Tibial artery (tissue), 4 donors: ENCODE measurements around the gene LRFN4.

Experiments used
- DNase-seq, 2 donors: peaks; one replicate each; pipeline ENCODE4 v3.0.0-alpha.2; 2019
- H3K27ac ChIP-seq, 2 donors: fragments of 200-600 bp; sonication (generic) in 1 of 2; 1 replicate in 1 of 2; 2 replicates in 1 of 2; pipeline ENCODE4 v1.5.1; 2018 to 2019; ENCODE audit warnings: mild to moderate bottlenecking in 1 of 2
- H3K27me3 ChIP-seq, 2 donors: fragments of 200-600 bp; sonication (generic) in 1 of 2; one replicate each; pipeline versions ENCODE4 v1.5.1 to v1.6.0; 2016 to 2019
- H3K36me3 ChIP-seq, 3 donors: fragments of 200-600 bp; sonication (generic) in 2 of 3; one replicate each; pipeline ENCODE4 v1.5.1; 2016 to 2019; ENCODE audit warnings: mild to moderate bottlenecking in 2 of 3
- H3K4me1 ChIP-seq, 4 donors: fragments of 200-600 bp; sonication (generic) in 2 of 4; 1 replicate in 3 of 4; 2 replicates in 1 of 4; pipeline ENCODE4 v1.5.1; 2016 to 2019
- H3K4me3 ChIP-seq, 2 donors: fragments of 200-600 bp; sonication (generic) in 1 of 2; 1 replicate in 1 of 2; 2 replicates in 1 of 2; pipeline ENCODE4 v1.5.1; 2018 to 2019; ENCODE audit warnings: mild to moderate bottlenecking in 2 of 2
- H3K9me3 ChIP-seq, 3 donors: fragments of 200-600 bp; sonication (generic) in 1 of 3; one replicate each; pipeline ENCODE4 v1.5.1; 2016 to 2019
- intact Hi-C: fragments of 100-400 bp; cut with DNase I; formaldehyde crosslinking; loops from one replicate; pipeline ENCODE4 v1.15.0; 2023; ENCODE audit warnings: low total_unique reads
- TF ChIP-seq, protein P1 (sequence below), 2 experiments: fragments of 200-600 bp in 1 of 2; fragments of 450-650 bp in 1 of 2; IDR thresholded peaks; one replicate each; pipeline ENCODE4 v1.5.1; 2017 to 2019; ENCODE audit warnings: antibody characterized with exemption in 2 of 2, mild to moderate bottlenecking in 1 of 2, moderate library complexity in 1 of 2

Gene LRFN4

DNA sequence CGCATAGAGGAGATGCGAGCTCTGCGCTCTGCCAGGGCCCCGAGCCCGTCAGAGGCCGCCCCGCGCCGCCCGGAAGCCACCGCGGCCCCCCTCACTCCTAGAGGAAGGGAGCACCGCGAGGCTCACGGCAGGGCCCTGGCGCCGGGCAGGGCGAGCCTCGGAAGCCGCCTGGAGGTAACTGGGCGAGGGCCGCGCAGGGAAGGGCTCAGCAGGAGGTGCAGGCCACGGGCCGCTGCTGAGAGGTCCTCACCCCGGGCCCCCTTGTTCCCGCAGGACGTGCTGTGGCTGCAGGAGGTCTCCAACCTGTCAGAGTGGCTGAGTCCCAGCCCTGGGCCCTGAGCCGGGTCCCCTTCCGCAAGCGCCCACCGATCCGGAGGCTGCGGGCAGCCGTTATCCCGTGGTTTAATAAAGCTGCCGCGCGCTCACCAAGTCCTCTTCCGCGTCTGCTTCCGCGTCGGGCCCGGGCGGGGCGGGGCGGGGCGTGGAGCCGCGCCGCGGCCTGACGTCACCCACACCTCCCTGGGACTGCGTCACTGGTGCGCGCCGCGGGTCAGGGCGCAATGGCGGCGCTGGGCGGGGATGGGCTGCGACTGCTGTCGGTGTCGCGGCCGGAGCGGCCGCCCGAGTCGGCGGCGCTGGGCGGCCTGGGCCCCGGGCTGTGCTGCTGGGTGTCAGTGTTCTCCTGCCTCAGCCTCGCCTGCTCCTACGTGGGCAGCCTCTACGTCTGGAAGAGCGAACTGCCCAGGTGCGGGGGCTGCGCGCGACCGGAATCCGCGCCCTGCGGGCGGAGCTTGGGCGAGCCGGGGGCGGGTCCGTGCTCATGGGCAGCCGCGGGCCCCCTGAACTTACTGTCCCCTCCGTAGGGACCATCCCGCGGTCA, 13.7 kb upstream of the LRFN4 start, which contains the start of gene RCE1:
Gene RCE1, plus strand, starts transcription at position 546 of the 880 bp plus-strand sequence. Its CDS starts 15 bp downstream, at position 561.
- peaks cover 8 to 37% (median 29%) of the 10 kb centered on the region in 4 donors for H3K4me1 ChIP-seq
- peak; percentile 84 to 94 for DNase-seq
- TF ChIP-seq, protein P1, sequence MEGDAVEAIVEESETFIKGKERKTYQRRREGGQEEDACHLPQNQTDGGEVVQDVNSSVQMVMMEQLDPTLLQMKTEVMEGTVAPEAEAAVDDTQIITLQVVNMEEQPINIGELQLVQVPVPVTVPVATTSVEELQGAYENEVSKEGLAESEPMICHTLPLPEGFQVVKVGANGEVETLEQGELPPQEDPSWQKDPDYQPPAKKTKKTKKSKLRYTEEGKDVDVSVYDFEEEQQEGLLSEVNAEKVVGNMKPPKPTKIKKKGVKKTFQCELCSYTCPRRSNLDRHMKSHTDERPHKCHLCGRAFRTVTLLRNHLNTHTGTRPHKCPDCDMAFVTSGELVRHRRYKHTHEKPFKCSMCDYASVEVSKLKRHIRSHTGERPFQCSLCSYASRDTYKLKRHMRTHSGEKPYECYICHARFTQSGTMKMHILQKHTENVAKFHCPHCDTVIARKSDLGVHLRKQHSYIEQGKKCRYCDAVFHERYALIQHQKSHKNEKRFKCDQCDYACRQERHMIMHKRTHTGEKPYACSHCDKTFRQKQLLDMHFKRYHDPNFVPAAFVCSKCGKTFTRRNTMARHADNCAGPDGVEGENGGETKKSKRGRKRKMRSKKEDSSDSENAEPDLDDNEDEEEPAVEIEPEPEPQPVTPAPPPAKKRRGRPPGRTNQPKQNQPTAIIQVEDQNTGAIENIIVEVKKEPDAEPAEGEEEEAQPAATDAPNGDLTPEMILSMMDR (IDR thresholded peaks at IDR 0.05), result no peak
- H3K27me3 ChIP-seq, result no peaks in the 10 kb centered on the region
- H3K36me3 ChIP-seq, result peaks cover 6 to 50% (median 23%) of the 10 kb centered on the region in 3 donors
- H3K9me3 ChIP-seq, result no peaks in the 10 kb centered on the region
- peak within 1 kb of the TSS; percentile 81 to 92 for H3K4me3 ChIP-seq
- H3K27ac ChIP-seq, result peak within 1 kb of the TSS; percentile 91 to 98
- intact Hi-C loops, result loop anchor here (10.0 kb wide), 1 partner anchor 222 kb away; no protein-coding TSS in a partner anchor

DNA sequence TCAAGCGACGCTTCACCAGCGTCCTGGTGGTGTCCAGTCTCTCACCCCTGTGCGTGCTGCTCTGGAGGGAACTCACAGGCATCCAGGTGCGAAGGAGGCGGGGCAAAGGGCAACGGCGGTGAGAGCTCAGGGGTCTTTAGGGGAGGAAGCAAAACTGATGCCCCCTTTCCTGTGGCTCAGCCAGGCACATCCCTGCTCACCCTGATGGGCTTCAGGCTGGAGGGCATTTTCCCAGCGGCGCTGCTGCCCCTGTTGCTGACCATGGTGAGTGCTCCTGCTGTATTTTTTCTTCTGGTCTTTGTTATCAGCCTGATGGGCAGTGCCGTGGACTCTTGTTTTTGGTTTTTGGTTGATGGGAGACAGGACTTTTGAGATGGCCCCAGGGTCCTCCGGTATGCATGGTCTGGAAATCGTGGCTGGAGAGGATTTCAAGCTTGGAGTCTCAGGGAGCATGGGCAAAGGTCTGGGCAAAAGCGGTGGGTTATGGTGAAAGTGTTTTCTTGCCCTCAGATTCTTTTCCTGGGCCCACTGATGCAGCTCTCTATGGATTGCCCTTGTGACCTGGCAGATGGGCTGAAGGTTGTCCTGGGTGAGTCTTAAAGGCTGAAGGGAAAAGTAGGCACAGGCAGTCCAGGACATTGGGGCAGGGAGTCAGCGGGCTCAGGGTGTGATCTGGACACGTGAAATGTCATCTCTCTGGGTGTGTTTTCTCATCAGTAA, 12.9 kb upstream of the LRFN4 start:
- Histone ChIP-seq H3K4me3 (peak overlapping the region; percentile 81 to 92), H3K27ac (peak overlapping the region; percentile 91 to 98), H3K9me3 (no peaks in the 10 kb centered on the region), H3K36me3 (peaks cover 6 to 50% (median 23%) of the 10 kb centered on the region in 3 donors), H3K4me1 (peaks cover 8 to 37% (median 29%) of the 10 kb centered on the region in 4 donors), H3K27me3 (no peaks in the 10 kb centered on the region)
- no peak for DNase-seq
- TF ChIP-seq, protein P1 (IDR thresholded peaks at IDR 0.05), result no peak
- intact Hi-C loops, result loop anchor here (10.0 kb wide), 1 partner anchor 221 kb away; no protein-coding TSS in a partner anchor

DNA sequence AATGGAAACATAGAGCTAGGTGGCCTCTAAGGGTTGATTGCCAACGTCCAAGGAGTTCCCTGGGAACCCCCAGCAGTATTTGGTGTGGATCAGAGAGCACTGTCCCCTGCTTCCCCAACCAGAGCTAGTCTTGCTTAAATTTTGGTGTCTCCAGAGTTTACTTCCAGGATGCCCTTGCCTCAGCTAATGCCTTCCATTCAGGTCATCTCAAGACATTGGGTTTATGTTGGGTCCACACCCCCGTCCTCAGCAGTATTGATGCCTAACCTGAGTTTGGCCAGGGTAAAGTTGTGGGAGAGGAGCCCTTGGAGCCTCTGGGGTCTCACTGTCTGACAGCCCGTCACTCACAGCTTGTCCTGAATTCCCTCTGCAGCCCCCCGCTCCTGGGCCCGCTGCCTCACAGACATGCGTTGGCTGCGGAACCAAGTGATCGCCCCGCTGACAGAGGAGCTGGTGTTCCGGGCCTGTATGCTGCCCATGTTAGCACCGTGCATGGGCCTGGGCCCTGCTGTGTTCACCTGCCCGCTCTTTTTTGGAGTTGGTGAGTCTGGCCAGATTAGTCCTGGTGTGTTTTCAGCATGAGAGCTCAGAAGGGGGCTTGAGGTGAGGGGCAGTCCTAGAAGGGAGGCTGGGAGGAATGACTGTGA, 12.2 kb upstream of the LRFN4 start:
- TF ChIP-seq, protein P1 (IDR thresholded peaks at IDR 0.05), result no peak
- DNase-seq, result no peak
- Histone ChIP-seq H3K36me3 (peaks cover 6 to 54% (median 23%) of the 10 kb centered on the region in 3 donors), H3K4me1 (peaks cover 8 to 37% (median 29%) of the 10 kb centered on the region in 4 donors), H3K9me3 (no peaks in the 10 kb centered on the region), H3K27me3 (no peaks in the 10 kb centered on the region), H3K27ac (peak overlapping the region in 1 of 2 donors; percentile 91), H3K4me3 (peak overlapping the region in 1 of 2 donors; percentile 92)
- intact Hi-C loops, result loop anchor here (10.0 kb wide), 1 partner anchor 220 kb away; no protein-coding TSS in a partner anchor

DNA sequence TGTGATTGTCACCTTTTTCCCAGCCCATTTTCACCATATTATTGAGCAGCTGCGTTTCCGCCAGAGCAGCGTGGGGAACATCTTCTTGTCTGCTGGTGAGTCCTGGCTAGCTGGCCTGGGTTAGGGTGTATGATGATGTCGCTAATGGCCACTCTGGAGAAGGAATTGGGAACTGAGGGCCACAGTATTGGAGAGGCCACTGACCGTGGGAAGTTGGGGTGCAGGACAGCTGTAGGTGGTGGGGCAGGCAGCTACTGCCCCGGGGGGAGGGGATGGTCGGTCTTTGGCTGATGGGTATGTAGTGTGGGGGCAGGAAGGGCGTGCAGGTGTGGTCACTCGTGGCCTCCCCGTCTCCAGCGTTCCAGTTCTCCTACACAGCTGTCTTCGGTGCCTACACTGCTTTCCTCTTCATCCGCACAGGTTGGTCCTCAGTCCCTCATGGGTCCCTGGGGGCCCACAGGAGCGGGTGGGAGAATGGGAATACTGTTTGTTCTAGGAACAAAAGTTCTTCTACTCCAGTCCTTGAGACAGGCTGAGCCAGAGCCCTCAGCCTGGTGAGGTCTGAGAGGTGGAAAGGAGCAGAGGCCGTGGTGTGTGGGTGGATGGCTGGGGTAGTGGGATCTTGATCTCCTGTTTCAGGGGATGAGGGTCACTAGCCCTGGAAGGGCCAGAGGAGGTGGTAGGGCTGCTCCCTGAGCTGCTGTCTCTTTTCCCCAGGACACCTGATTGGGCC, 11.6 kb upstream of the LRFN4 start:
- TF ChIP-seq, protein P1 (IDR thresholded peaks at IDR 0.05), result no peak
- H3K4me1 ChIP-seq, result peaks cover 8 to 36% (median 29%) of the 10 kb centered on the region in 4 donors
- H3K27me3 ChIP-seq, result no peaks in the 10 kb centered on the region
- DNase-seq, result peak in 1 of 2 donors; percentile 65
- no peak overlapping the region for H3K27ac ChIP-seq
- no peaks in the 10 kb centered on the region for H3K9me3 ChIP-seq
- H3K36me3 ChIP-seq, result peaks cover 6 to 61% (median 23%) of the 10 kb centered on the region in 3 donors
- intact Hi-C loops, result loop anchor here (10.0 kb wide), 1 partner anchor 219 kb away; no protein-coding TSS in a partner anchor
- H3K4me3 ChIP-seq, result no peak overlapping the region
